BJ (cell line): Measurements from ENCODE around the gene CTLA4. TPM values are rescaled to one million over a fixed set of nuclear protein-coding genes. Genes with fewer than 3 reads are reported as not detected.

ENCODE experiments used
- CTCF ChIA-PET: fragments of 350-600 bp; formaldehyde crosslinking; extraction: SDS; loops from one replicate; lab custom pipeline; 2021; ENCODE audit warnings: antibody characterized with exemption, inconsistent platforms; lab: Yijun Ruan, JAX
- POLR2A ChIA-PET: fragments of 300-600 bp; sonication (Branson Sonifier 250); formaldehyde crosslinking; extraction: SDS; loops from one replicate; lab custom pipeline; 2021; ENCODE audit warnings: antibody characterized with exemption; lab: Charles Lee
- DNase-seq: peaks from one replicate; pipeline ENCODE4 v3.0.0-alpha.2; 2011; ENCODE audit warnings: low read depth
- H3K27me3 ChIP-seq: 2 replicates; pipeline ENCODE4 v1.6.0; 2011; ENCODE audit warnings: low read length; ENCODE audit not compliant: control insufficient read depth, insufficient read depth
- H3K36me3 ChIP-seq: 2 replicates; pipeline ENCODE4 v1.5.1; 2011; ENCODE audit warnings: low read length; ENCODE audit not compliant: control insufficient read depth, insufficient read depth
- H3K4me3 ChIP-seq: 2 replicates; pipeline ENCODE4 v1.5.1; 2011; ENCODE audit warnings: low read depth, mild to moderate bottlenecking, control low read depth, low read length
- polyA plus RNA-seq: library from polyadenylated mRNA; depleted of rRNA; stranded (reverse); fragments of >200 nt; gene quantifications from 2 replicates; pipeline ENCODE4 v1.2.3, GENCODE V29; 2011
- TF ChIP-seq, protein P1 (sequence below): IDR thresholded peaks from 2 replicates; pipeline ENCODE4 v1.5.1; 2011; ENCODE audit warnings: low read depth, mild to moderate bottlenecking, control low read depth, inconsistent platforms, low read length, moderate library complexity; ENCODE audit not compliant: insufficient read depth

CTLA4 gene
- polyA plus RNA-seq, 1 experiment, result not detected

GRCh38 chr2:203904022-203904421 lies 36.5 kb downstream of the CTLA4 start:
- DNase-seq, result no peak
- CTCF ChIA-PET, result interaction anchor here (1.0 kb wide), 1 partner anchor 12 kb away, joined by 3 read pairs; no protein-coding TSS in a partner anchor
- Histone ChIP-seq H3K27me3 (no peaks in the 10 kb centered on the region; the same call in none of the 2 replicates), H3K36me3 (no peaks in the 10 kb centered on the region), H3K4me3 (no peak overlapping the region)
- POLR2A ChIA-PET, result no interaction called here
- TF ChIP-seq, protein P1, sequence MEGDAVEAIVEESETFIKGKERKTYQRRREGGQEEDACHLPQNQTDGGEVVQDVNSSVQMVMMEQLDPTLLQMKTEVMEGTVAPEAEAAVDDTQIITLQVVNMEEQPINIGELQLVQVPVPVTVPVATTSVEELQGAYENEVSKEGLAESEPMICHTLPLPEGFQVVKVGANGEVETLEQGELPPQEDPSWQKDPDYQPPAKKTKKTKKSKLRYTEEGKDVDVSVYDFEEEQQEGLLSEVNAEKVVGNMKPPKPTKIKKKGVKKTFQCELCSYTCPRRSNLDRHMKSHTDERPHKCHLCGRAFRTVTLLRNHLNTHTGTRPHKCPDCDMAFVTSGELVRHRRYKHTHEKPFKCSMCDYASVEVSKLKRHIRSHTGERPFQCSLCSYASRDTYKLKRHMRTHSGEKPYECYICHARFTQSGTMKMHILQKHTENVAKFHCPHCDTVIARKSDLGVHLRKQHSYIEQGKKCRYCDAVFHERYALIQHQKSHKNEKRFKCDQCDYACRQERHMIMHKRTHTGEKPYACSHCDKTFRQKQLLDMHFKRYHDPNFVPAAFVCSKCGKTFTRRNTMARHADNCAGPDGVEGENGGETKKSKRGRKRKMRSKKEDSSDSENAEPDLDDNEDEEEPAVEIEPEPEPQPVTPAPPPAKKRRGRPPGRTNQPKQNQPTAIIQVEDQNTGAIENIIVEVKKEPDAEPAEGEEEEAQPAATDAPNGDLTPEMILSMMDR, result no peak

DNA sequence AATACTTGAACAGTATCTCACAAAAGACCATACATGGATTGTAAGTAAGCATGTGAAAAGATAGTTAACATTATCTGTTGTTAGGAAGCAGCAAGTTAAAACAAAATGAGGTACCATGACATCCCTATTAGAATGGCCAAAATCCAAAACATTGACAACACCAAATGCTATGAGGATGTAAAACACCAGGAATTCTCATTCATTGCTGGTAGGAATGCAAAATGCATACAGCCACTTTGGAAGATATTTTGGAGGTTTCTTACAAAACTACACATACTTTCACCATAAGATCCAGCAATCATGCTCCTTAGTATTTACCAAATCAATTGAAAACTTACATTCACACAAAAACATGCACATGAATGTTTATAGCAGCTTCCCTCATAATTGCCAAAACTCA lies 38.1 kb downstream of the CTLA4 start:
- POLR2A ChIA-PET, result no interaction called here
- H3K4me3 ChIP-seq, result no peak overlapping the region
- CTCF ChIA-PET, result interaction anchor here (0.6 to 1.4 kb wide), 4 partner anchors 8 to 1317 kb away, joined by 4 to 8 read pairs (median 4); no protein-coding TSS in a partner anchor
- DNase-seq, result no peak
- H3K27me3 ChIP-seq, result no peaks in the 10 kb centered on the region; the same call in 1 of the 2 replicates
- no peaks in the 10 kb centered on the region for H3K36me3 ChIP-seq
- TF ChIP-seq, protein P1, result no peak

DNA sequence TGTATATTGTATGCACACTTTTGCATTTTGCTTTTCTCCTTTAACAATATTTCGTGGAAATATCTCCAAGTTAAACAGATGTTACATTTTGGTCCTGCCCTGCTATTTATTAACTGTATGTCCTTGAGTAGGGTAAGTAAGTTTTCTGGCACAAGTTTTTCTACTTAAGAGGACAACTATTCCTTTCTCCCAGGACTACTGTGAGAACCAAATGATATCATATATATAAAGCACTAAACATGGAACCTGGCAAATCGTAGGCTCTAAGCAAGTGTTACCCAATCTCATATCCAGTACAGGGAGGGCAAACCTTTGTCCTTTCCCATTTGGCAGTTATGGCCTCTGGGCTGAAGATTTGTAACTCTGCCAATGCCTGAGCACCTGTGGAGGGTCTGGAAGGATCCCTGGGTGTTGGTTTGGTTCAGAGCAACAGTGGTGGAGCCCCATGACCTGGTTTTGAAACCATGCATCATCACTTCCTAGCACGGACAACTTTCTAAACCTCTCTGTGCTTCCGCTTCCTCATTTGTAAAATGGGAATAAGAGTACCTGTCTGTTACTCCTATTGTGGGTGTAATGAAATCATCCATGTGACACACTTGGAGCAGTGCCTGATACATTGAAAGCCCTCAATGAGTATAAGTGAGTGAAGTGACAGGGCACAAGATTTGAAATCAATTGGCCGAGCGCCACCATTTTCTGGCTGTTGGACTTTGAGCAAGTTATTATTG lies 40.7 kb downstream of the CTLA4 start:
- ChIA-PET CTCF (no interaction called here), POLR2A (no interaction called here)
- TF ChIP-seq, protein P1, result no peak

GRCh38 chr2:203908797-203909185 lies 41.2 kb downstream of the CTLA4 start:
- H3K27me3 ChIP-seq, result no peaks in the 10 kb centered on the region; the same call in 1 of the 2 replicates
- CTCF ChIA-PET, result interaction anchor here (0.7 to 1.5 kb wide), 9 partner anchors 9 to 1318 kb away, joined by 3 to 8 read pairs (median 3); no protein-coding TSS in a partner anchor
- POLR2A ChIA-PET, result no interaction called here
- TF ChIP-seq, protein P1, result no peak
- no peak overlapping the region for H3K4me3 ChIP-seq
- H3K36me3 ChIP-seq, result no peaks in the 10 kb centered on the region
- no peak for DNase-seq

More for the DNA sequence above, 40.7 kb downstream of the CTLA4 start:
- Histone ChIP-seq H3K36me3 (no peaks in the 10 kb centered on the region), H3K4me3 (no peak overlapping the region), H3K27me3 (no peaks in the 10 kb centered on the region; the same call in 1 of the 2 replicates)
- no peak for DNase-seq

- Histone ChIP-seq H3K27me3 (no peaks in the 10 kb centered on the region; the same call in 1 of the 2 replicates), H3K36me3 (no peaks in the 10 kb centered on the region), H3K4me3 (no peak overlapping the region)
- TF ChIP-seq, protein P1, result peak; percentile 79
- DNase-seq, result peak; percentile 23
- CTCF ChIA-PET, result interaction anchor here (0.6 to 1.5 kb wide), 20 partner anchors 8 to 1335 kb away, joined by 3 to 8 read pairs (median 4); no protein-coding TSS in a partner anchor
- POLR2A ChIA-PET, result no interaction called here
Observed at GRCh38 chr2:203909261-203909967, 41.8 kb downstream of the CTLA4 start.
